ENCODE measurements around the gene OAS3. TPM values are rescaled to one million over a fixed set of nuclear protein-coding genes. Genes with fewer than 3 reads are reported as not detected.

The OAS3 gene
- total and polyA plus RNA-seq, 9 of the 15 experiments (the other 6 are each of a cell fraction or from before 2014, with no cell fraction given) = 0.21 to 2.0 (median 0.83) TPM

DNA sequence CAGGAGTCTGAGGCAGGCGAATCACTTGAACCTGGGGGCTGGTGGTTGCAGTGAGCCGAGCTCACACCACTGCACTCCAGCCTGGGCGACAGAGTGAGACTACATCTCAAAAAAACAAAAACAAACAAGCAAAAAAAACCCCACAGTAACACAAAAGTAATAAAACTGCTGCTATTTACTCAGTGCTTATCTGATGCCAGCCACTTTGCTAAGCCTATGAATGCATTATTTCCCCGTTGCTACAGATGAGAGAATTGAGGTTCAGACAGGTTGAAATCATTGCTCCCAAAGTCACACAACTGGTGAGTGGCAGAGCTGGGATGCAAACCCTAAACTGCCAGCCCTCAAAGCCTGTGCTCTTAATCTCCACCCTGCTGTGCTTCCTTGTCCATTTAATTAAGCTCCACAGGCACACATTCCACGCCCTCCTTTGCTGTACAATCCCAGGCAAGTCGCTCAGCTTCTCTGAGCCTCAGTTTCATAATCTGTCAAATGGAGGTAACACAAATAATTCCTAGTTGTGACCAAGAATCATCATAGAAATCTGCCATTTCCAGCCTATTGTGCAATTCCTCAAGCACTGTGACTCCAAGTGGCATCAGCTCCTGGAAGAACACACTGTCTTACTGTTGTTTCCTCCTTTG, 5.7 kb upstream of the OAS3 start (continued):
- peak; percentile 64 to 77; a peak in 3 of 4 replicates for TF ChIP-seq FOXA3 (CRISPR knock-in tag; conservative IDR thresholded peaks at IDR 0.05 in 1 of 2, IDR thresholded peaks at IDR 0.05 in 1 of 2)
- TF ChIP-seq ZNF174 (CRISPR knock-in tag; IDR thresholded peaks at IDR 0.05) = no peak
- no peak for TF ChIP-seq HNRNPL (IDR thresholded peaks at IDR 0.05; ENCODE audit: low read depth, low read length)
- TF ChIP-seq, protein P1, sequence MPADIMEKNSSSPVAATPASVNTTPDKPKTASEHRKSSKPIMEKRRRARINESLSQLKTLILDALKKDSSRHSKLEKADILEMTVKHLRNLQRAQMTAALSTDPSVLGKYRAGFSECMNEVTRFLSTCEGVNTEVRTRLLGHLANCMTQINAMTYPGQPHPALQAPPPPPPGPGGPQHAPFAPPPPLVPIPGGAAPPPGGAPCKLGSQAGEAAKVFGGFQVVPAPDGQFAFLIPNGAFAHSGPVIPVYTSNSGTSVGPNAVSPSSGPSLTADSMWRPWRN (IDR thresholded peaks at IDR 0.05; ENCODE audit: low read depth) = no peak
- no peak for TF ChIP-seq FOS (IDR thresholded peaks at IDR 0.05; ENCODE audit: extremely low read depth, insufficient read length)

DNA sequence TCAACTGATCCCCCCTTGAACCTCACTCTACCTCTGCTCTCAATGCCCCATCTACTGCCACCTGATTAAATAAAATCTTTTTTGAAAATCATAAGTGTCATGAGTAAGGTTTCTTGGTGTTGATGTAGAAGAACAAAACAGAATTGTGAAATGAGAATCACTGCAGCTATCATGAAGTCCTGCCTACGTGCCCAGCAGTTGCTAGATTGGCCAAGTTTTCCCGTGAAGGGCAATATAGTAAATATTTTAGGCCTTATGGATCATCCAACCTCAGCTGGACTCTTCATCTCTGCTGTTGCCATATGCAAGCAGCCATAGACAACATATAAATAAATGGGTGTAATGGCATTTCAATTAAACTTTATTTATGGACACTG, 5.2 kb upstream of the OAS3 start:
- DNase-seq (ENCODE audit: extremely low read depth in 1 of 4, low spot score in 3 of 4) (no peak), FAIRE-seq (no peak), ATAC-seq (no peak)
- no peaks in the 10 kb centered on the region for H3K9me1 ChIP-seq (ENCODE audit: control insufficient read depth, insufficient read depth, low read length)
- H3K4me3 ChIP-seq = no peak overlapping the region
- H3K4me1 ChIP-seq (replicated peaks in 1 of 2; ENCODE audit: control insufficient read depth in 2 of 2, insufficient read depth in 2 of 2, low read length in 2 of 2) = peaks cover 0 to 1% of the 10 kb centered on the region in 2 experiments; a peak in 3 of 5 replicates
- WGBS (ENCODE audit: insufficient coverage, low coverage, missing lambda C conversion rate) = 0% methylated on average over 2 of the region's 2 CpGs
- intact Hi-C loops (cut with micrococcal nuclease) (no loop called here), in situ Hi-C loops (cut with MboI) (no loop called here)
- H3K4me2 ChIP-seq (ENCODE audit: insufficient read depth, low read length) = no peak overlapping the region
- CTCF ChIA-PET (ENCODE audit: low intra/inter-chr PET ratio) = no interaction called here
- no peaks in the 10 kb centered on the region for H3K79me2 ChIP-seq (ENCODE audit: control insufficient read depth, insufficient read depth, low read length)
- H3K36me3 ChIP-seq (ENCODE audit: control insufficient read depth, insufficient read depth, low read length) = no peaks in the 10 kb centered on the region
- H3K9me3 ChIP-seq (replicated peaks; ENCODE audit: control insufficient read depth, insufficient read depth, low read depth, low read length) = no peaks in the 10 kb centered on the region; the same call in 1 of the 2 replicates
- POLR2A ChIA-PET = no interaction called here
- H3K27ac ChIP-seq (ENCODE audit: extremely low read depth, low read depth, low read length) = no peak overlapping the region
- BruUV-seq (replicated peaks) = no TSS peak
- no peak overlapping the region for H3K9ac ChIP-seq (ENCODE audit: insufficient read depth in 1 of 2, low read depth in 2 of 2, low read length in 2 of 2)
- no peaks in the 10 kb centered on the region for H3K27me3 ChIP-seq (ENCODE audit: control insufficient read depth in 2 of 2, insufficient read depth in 2 of 2, low read length in 2 of 2)
- H4K20me1 ChIP-seq (replicated peaks; ENCODE audit: control insufficient read depth, insufficient read depth, low read length) = no peaks in the 10 kb centered on the region
- no peak overlapping the region for H2AFZ ChIP-seq (ENCODE audit: low read depth, low read length)
- TF ChIP-seq ZNF764 (CRISPR knock-in tag; IDR thresholded peaks at IDR 0.05; ENCODE audit: low read depth) = no peak
- TF ChIP-seq, protein P2, sequence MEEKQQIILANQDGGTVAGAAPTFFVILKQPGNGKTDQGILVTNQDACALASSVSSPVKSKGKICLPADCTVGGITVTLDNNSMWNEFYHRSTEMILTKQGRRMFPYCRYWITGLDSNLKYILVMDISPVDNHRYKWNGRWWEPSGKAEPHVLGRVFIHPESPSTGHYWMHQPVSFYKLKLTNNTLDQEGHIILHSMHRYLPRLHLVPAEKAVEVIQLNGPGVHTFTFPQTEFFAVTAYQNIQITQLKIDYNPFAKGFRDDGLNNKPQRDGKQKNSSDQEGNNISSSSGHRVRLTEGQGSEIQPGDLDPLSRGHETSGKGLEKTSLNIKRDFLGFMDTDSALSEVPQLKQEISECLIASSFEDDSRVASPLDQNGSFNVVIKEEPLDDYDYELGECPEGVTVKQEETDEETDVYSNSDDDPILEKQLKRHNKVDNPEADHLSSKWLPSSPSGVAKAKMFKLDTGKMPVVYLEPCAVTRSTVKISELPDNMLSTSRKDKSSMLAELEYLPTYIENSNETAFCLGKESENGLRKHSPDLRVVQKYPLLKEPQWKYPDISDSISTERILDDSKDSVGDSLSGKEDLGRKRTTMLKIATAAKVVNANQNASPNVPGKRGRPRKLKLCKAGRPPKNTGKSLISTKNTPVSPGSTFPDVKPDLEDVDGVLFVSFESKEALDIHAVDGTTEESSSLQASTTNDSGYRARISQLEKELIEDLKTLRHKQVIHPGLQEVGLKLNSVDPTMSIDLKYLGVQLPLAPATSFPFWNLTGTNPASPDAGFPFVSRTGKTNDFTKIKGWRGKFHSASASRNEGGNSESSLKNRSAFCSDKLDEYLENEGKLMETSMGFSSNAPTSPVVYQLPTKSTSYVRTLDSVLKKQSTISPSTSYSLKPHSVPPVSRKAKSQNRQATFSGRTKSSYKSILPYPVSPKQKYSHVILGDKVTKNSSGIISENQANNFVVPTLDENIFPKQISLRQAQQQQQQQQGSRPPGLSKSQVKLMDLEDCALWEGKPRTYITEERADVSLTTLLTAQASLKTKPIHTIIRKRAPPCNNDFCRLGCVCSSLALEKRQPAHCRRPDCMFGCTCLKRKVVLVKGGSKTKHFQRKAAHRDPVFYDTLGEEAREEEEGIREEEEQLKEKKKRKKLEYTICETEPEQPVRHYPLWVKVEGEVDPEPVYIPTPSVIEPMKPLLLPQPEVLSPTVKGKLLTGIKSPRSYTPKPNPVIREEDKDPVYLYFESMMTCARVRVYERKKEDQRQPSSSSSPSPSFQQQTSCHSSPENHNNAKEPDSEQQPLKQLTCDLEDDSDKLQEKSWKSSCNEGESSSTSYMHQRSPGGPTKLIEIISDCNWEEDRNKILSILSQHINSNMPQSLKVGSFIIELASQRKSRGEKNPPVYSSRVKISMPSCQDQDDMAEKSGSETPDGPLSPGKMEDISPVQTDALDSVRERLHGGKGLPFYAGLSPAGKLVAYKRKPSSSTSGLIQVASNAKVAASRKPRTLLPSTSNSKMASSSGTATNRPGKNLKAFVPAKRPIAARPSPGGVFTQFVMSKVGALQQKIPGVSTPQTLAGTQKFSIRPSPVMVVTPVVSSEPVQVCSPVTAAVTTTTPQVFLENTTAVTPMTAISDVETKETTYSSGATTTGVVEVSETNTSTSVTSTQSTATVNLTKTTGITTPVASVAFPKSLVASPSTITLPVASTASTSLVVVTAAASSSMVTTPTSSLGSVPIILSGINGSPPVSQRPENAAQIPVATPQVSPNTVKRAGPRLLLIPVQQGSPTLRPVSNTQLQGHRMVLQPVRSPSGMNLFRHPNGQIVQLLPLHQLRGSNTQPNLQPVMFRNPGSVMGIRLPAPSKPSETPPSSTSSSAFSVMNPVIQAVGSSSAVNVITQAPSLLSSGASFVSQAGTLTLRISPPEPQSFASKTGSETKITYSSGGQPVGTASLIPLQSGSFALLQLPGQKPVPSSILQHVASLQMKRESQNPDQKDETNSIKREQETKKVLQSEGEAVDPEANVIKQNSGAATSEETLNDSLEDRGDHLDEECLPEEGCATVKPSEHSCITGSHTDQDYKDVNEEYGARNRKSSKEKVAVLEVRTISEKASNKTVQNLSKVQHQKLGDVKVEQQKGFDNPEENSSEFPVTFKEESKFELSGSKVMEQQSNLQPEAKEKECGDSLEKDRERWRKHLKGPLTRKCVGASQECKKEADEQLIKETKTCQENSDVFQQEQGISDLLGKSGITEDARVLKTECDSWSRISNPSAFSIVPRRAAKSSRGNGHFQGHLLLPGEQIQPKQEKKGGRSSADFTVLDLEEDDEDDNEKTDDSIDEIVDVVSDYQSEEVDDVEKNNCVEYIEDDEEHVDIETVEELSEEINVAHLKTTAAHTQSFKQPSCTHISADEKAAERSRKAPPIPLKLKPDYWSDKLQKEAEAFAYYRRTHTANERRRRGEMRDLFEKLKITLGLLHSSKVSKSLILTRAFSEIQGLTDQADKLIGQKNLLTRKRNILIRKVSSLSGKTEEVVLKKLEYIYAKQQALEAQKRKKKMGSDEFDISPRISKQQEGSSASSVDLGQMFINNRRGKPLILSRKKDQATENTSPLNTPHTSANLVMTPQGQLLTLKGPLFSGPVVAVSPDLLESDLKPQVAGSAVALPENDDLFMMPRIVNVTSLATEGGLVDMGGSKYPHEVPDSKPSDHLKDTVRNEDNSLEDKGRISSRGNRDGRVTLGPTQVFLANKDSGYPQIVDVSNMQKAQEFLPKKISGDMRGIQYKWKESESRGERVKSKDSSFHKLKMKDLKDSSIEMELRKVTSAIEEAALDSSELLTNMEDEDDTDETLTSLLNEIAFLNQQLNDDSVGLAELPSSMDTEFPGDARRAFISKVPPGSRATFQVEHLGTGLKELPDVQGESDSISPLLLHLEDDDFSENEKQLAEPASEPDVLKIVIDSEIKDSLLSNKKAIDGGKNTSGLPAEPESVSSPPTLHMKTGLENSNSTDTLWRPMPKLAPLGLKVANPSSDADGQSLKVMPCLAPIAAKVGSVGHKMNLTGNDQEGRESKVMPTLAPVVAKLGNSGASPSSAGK (IDR thresholded peaks at IDR 0.05) = no peak
- no peak for TF ChIP-seq MCM7 (IDR thresholded peaks at IDR 0.05)
- TF ChIP-seq WHSC1 (IDR thresholded peaks at IDR 0.05; ENCODE audit: low read length) = no peak
